Pancreas (tissue), 10 donors: ENCODE data around the gene SWSAP1. TPM values are rescaled to one million over a fixed set of nuclear protein-coding genes. Genes with fewer than 3 reads are reported as not detected.
A peak's percentile ranks its signal among the peaks of the same experiment; 100 is the strongest.
"Not testable (repeated sequence)": the region's sequence is repeated elsewhere in the genome, so short reads cannot be mapped to it uniquely, and the experiment has no call there.

Experiments used
- ATAC-seq, 4 donors: fragments of 200-7000 bp; cut with Tn5 transposase; one replicate each; pipeline versions ENCODE4 v1.8.0 to v1.9.1; 2020; ENCODE audit warnings: mild to moderate bottlenecking in 4 of 4, moderate library complexity in 4 of 4
- DNase-seq, 6 donors: peaks; one replicate each; pipeline ENCODE4 v3.0.0-alpha.2; 2020
- FAIRE-seq: peaks from 2 replicates; lab custom pipeline; 2012; peaks lifted over from hg19 to GRCh38; lab: Jason Lieb, UNC
- H3K27ac ChIP-seq, 4 donors: fragments of 200-600 bp; sonication (generic); 1 replicate in 3 of 4; 2 replicates in 1 of 4; pipeline versions ENCODE4 v1.5.0 to v1.8.0; 2020
- H3K27me3 ChIP-seq, 4 donors: fragments of 200-600 bp; one replicate each; pipeline ENCODE4 v1.8.0; 2021
- H3K36me3 ChIP-seq, 3 donors: fragments of 200-600 bp; sonication (generic) in 1 of 3; one replicate each; pipeline versions ENCODE4 v1.5.0 to v1.8.0; 2020 to 2021
- H3K4me1 ChIP-seq, 3 donors: fragments of 200-600 bp; one replicate each; pipeline ENCODE4 v1.8.0; 2021
- H3K4me3 ChIP-seq, 4 donors: fragments of 200-600 bp; sonication (generic) in 2 of 4; one replicate each; pipeline versions ENCODE4 v1.5.0 to v1.8.0; 2020 to 2021
- H3K9me3 ChIP-seq, 4 donors: fragments of 200-600 bp; one replicate each; pipeline ENCODE4 v1.8.0; 2021
- WGBS, 2 donors: extraction: QIAGEN DNeasy Blood & Tissue Kit; methylation state at CpG; one replicate each; pipeline ENCODE4 v1.1.7; 2013; 5-methylcytosine and 5-hydroxymethylcytosine counted together
- intact Hi-C, 3 donors: fragments of 100-400 bp; cut with DNase I; formaldehyde crosslinking; loops; one replicate each; pipeline versions ENCODE4 v1.11.1 to v1.14.2; 2022
- polyA plus RNA-seq, 2 donors: library from polyadenylated mRNA; stranded (reverse); fragments of 200-250 nt; gene quantifications; one replicate each; pipeline ENCODE4 v1.2.3, GENCODE V29; 2013
- total RNA-seq, 6 donors: library from RNA; stranded (reverse); fragmentation: NEBNext Ultra II Directional in 4 of 6; extraction: Animal tissue kit (Norgen Biotek cat#: 25700) in 4 of 6; gene quantifications; one replicate each; pipeline versions ENCODE4 v1.2.1 to v1.2.4, GENCODE V29; 2021 to 2023
- TF ChIP-seq, protein P1 (sequence below), 4 donors: fragments of 200-600 bp; sonication (generic) in 3 of 4; IDR thresholded peaks; one replicate each; pipeline versions ENCODE4 v1.5.0 to v1.8.0; 2021; ENCODE audit warnings: antibody characterized with exemption in 4 of 4
- donor health status: healthy with polysubstance abuse.
- donor health status: DM: no; HTN: no; CAD: no; lungs with moderate emphysema.
- donor health status: DM: no; HTN: no; CAD: no.
- donor health status: control.
- donor health status: control.
- donor health status: Bipolar disorder and iron deficiency.
- donor health status: DM: yes; HTN: yes; CAD: no.
- donor health status: DM: no; HTN: no; CAD: no.
- donor health status: DM: no; HTN: no; CAD: no.
- donor health status: DM: yes; HTN: yes; CAD: no.

Gene SWSAP1
- total and polyA plus RNA-seq, 8 donors: 0.55 to 2.7 (median 1.3) TPM

DNA sequence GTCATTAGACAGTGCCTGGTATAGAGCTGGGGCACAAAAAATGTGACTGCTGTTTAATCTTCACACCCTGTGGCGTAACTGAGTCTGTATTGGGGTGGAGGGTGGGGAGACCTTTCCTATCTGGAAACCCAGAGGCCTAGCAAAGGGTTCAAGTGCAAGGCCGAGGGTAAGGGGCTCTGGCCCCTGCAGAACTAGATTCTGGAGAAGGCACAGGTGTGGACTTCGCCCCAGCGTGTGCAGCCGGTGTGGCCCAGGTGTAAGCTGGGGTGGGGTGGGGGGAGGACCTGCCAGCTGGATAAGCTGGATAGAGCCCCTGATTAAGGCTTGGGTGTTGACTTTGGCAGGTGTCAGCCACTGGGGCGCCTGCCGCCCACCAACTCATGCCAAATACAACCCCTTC is 36.3 kb upstream of the SWSAP1 start:
- H3K4me1 ChIP-seq: peaks cover 0 to 5% (median 4%) of the 10 kb centered on the region in 3 donors
- WGBS, 2 donors: 33 to 39% methylated on average over 7 of the region's 7 CpGs
- peaks cover 3 to 34% (median 23%) of the 10 kb centered on the region in 3 donors for H3K36me3 ChIP-seq
- TF ChIP-seq, protein P1, sequence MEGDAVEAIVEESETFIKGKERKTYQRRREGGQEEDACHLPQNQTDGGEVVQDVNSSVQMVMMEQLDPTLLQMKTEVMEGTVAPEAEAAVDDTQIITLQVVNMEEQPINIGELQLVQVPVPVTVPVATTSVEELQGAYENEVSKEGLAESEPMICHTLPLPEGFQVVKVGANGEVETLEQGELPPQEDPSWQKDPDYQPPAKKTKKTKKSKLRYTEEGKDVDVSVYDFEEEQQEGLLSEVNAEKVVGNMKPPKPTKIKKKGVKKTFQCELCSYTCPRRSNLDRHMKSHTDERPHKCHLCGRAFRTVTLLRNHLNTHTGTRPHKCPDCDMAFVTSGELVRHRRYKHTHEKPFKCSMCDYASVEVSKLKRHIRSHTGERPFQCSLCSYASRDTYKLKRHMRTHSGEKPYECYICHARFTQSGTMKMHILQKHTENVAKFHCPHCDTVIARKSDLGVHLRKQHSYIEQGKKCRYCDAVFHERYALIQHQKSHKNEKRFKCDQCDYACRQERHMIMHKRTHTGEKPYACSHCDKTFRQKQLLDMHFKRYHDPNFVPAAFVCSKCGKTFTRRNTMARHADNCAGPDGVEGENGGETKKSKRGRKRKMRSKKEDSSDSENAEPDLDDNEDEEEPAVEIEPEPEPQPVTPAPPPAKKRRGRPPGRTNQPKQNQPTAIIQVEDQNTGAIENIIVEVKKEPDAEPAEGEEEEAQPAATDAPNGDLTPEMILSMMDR (IDR thresholded peaks at IDR 0.05): no peak
- H3K27ac ChIP-seq: peak overlapping the region in 1 of 4 donors; percentile 80
- FAIRE-seq (no peak), ATAC-seq (peak; percentile 19 to 60 (median 30)), DNase-seq (peak in 4 of 6 donors; percentile 31 to 51 (median 48))
- peak overlapping the region; percentile 72 to 94 (median 88) for H3K4me3 ChIP-seq
- no peaks in the 10 kb centered on the region for H3K9me3 ChIP-seq
- no peaks in the 10 kb centered on the region for H3K27me3 ChIP-seq
- intact Hi-C loops: no loop called here

DNA sequence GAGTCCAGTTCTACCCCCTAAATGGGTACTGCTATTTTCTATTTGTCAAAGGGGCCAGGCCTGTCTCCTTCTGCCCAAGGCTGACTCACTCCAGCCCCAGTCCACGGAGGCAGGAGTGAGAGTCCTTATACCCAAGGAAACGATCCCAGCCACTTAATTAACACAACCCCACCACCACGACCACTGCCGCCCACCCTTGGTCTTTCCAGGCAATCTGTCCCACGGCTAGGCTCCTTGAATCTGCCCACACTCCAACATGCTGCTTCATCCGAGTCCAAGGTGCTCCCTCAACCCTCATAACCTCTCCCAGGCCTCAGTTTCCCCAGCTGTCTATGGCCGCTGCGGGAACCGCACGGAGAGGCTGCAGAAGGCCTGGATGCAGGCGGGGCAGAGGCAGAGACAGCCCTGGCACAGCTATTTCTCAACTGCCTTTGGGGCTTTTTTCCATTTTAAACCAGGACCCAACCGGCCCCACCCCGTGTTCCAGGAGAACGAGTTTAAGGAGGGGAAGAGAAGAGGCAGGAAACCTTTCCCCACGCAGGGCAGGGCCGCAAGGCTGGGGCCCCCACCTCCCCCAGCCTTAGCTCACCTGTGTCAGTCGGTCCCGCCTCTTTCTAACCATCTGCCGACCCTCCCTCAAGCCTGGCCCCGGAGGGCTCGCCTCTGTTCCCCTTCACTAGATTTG is 35.8 kb upstream of the SWSAP1 start:
- intact Hi-C loops: no loop called here

DNA sequence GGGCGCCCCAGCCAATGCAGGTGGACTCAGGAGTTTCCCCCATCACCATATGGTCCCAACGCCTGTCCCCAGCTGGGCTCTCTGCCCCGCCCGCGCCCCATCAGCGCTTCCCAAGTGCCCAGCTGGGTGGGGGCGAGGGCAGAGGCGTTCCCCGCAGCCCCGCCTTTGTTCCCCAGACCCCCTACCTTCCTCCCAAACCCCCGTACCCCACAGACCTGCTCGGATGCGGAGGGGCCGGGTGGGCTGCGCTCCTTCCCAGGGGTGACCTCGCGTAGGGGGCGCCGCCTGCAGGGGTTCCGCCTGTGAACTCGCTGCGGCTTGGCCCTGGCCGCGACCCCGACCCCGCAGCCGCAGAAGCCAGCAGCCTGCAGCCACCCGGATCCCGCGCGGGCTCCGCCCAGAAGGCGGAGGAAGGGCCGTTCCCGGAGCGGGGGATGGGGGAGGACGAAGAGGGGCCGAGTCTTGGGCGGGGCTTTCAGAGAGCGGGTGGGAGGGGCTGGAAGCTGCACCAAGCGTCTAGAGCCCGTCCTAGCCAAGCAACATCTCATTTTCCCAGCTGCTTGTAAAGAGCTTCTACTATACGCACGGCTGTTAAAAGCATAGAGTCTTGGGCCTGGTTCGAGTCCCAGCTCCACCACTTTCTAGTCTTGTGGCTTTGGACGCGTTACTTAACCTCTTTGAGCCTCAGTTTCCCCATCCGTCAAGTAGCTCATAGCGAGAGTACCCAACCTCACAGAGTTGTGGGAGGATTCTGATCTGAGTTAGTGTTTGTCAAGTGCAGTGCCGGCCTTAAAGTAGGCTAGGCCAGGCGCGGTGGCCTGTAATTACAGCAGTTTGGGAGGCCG is 35.0 kb upstream of the SWSAP1 start, which contains the start of gene RAB3D:
TSS of gene RAB3D (minus strand) at position 404 of the 845 bp plus-strand sequence. CDS start 2,258 bp downstream, outside the sequence.
- 4% methylated on average over 51 to 53 of the region's 53 CpGs for WGBS, 2 donors
- H3K27ac ChIP-seq: peak within 1 kb of the TSS; percentile 61 to 85 (median 78)
- no peaks in the 10 kb centered on the region for H3K9me3 ChIP-seq
- H3K4me1 ChIP-seq: peaks cover 4 to 17% (median 9%) of the 10 kb centered on the region in 3 donors
- ATAC-seq: peak; percentile 81 to 93 (median 90)
- H3K27me3 ChIP-seq: no peaks in the 10 kb centered on the region
- peak within 1 kb of the TSS; percentile 72 to 94 (median 88) for H3K4me3 ChIP-seq
- peaks cover 3 to 22% (median 18%) of the 10 kb centered on the region in 3 donors for H3K36me3 ChIP-seq
- TF ChIP-seq, protein P1 (IDR thresholded peaks at IDR 0.05): no peak
- no peak for FAIRE-seq
- intact Hi-C loops: no loop called here
- peak; percentile 95 to 98 (median 96) for DNase-seq

More for the DNA sequence above, 35.8 kb upstream of the SWSAP1 start:
- Histone ChIP-seq H3K36me3 (peaks cover 3 to 28% (median 20%) of the 10 kb centered on the region in 3 donors), H3K4me1 (peaks cover 4 to 9% (median 4%) of the 10 kb centered on the region in 3 donors), H3K9me3 (no peaks in the 10 kb centered on the region), H3K27ac (peak overlapping the region; percentile 61 to 85 (median 78)), H3K27me3 (no peaks in the 10 kb centered on the region), H3K4me3 (peak overlapping the region; percentile 72 to 94 (median 88))
- DNase-seq: peak in 2 of 6 donors; percentile 35 to 38
- FAIRE-seq: no peak
- WGBS, 2 donors: 18 to 19% methylated on average over 21 of the region's 21 CpGs
- peak; percentile 41 to 57 (median 44) for ATAC-seq
- TF ChIP-seq, protein P1 (IDR thresholded peaks at IDR 0.05): no peak

DNA sequence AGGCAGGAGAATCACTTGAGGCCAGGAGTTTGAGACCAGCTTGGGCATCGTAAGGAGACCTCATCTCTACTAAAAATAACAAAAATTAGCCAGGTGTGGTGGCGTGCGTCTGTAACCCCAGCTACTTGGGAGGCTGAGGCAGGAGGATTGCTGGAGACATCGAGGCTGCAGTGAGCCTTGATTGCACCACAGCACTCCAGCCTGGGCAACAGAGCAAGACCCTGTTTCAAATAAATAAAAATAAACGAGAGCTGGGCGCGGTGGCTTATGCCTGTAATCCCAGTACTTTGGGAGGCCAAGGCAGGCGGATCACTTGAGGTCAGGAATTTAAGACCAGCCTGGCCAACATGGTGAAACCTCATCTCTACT is 34.4 kb upstream of the SWSAP1 start:
- ATAC-seq, H3K27me3 ChIP-seq, FAIRE-seq, H3K9me3 ChIP-seq, intact Hi-C loops: not testable (repeated sequence)
- Histone ChIP-seq H3K36me3 (peaks cover 3 to 16% (median 12%) of the 10 kb centered on the region in 3 donors), H3K4me3 (peak overlapping the region in 1 of 4 donors; percentile 93), H3K4me1 (peaks cover 4 to 23% (median 9%) of the 10 kb centered on the region in 3 donors), H3K27ac (peak overlapping the region; percentile 13 to 80 (median 68))
- DNase-seq: peak in 1 of 6 donors; percentile 24
- 89 to 91% methylated on average over 8 of the region's 8 CpGs for WGBS, 2 donors

DNA sequence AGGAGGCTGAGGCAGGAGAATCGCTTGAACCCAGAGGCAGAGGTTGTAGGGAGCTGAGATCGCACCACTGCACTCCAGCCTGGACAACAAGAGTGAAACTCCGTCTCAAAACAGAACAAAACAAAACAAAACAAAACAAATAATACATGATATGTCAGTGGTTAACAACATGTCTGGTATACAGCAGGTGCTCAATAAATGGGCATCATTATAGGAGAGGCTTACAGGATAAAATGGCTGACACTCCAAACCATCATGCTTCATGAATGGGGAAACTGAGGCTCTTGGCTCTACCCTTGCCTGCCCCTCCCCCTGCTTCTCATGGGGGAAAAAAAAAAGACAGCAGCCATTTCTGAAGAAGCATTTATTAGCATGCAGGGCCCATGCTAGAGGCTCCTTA is 32.0 kb upstream of the SWSAP1 start:
- intact Hi-C loops: no loop called here
- peaks cover 4 to 25% (median 9%) of the 10 kb centered on the region in 3 donors for H3K4me1 ChIP-seq
- H3K27ac ChIP-seq: no peak overlapping the region
- WGBS, 2 donors: 88 to 89% methylated on average over 3 of the region's 3 CpGs
- H3K36me3 ChIP-seq: no peaks in the 10 kb centered on the region
- ATAC-seq: no peak
- no peak overlapping the region for H3K4me3 ChIP-seq
- DNase-seq: no peak
- no peaks in the 10 kb centered on the region for H3K9me3 ChIP-seq
- FAIRE-seq: no peak
- no peaks in the 10 kb centered on the region for H3K27me3 ChIP-seq
- TF ChIP-seq, protein P1 (IDR thresholded peaks at IDR 0.05): no peak
